Calu3 (cell line): ENCODE measurements around the gene TESK2. TPM values are rescaled to one million over a fixed set of nuclear protein-coding genes. Genes with fewer than 3 reads are reported as not detected.

Source experiments
- BruUV-seq: library from RNA; stranded (reverse); fragments of 400-500 nt; replicated peaks from 2 replicates; lab custom pipeline; 2021; lab: Mats Ljungman, UMichigan
- CTCF ChIA-PET: fragments of 300-600 bp; sonication (Branson Sonifier 250); formaldehyde crosslinking; loops from one replicate; lab custom pipeline; 2022; ENCODE audit warnings: antibody characterized with exemption; lab: Charles Lee
- DNase-seq: peaks from one replicate; pipeline ENCODE4 v3.0.0; 2022
- H3K27ac Mint-ChIP-seq: one replicate; pipeline ENCODE4 v1.8.0; 2022; ENCODE audit warnings: mixed read lengths; ENCODE audit not compliant: unreplicated experiment
- H3K27me3 Mint-ChIP-seq: one replicate; pipeline ENCODE4 v1.8.0; 2022; ENCODE audit warnings: mixed read lengths; ENCODE audit not compliant: unreplicated experiment
- H3K36me3 Mint-ChIP-seq: one replicate; pipeline ENCODE4 v1.8.0; 2022; ENCODE audit warnings: mild to moderate bottlenecking, moderate library complexity, mixed read lengths; ENCODE audit not compliant: insufficient read depth, unreplicated experiment
- H3K4me1 Mint-ChIP-seq: one replicate; pipeline ENCODE4 v1.8.0; 2022; ENCODE audit warnings: mild to moderate bottlenecking, low read depth, mixed read lengths; ENCODE audit not compliant: unreplicated experiment
- H3K4me3 Mint-ChIP-seq: one replicate; pipeline ENCODE4 v1.8.0; 2022; ENCODE audit warnings: mild to moderate bottlenecking, low read depth, moderate library complexity, mixed read lengths; ENCODE audit not compliant: unreplicated experiment
- H3K9me3 Mint-ChIP-seq: one replicate; pipeline ENCODE4 v1.8.0; 2022; ENCODE audit warnings: low read depth, mixed read lengths; ENCODE audit not compliant: unreplicated experiment
- CTCF ChIP-seq: fragments of 200-600 bp; IDR thresholded peaks from one replicate; pipeline ENCODE4 v1.8.0; 2022; ENCODE audit warnings: antibody characterized with exemption; ENCODE audit not compliant: unreplicated experiment
- intact Hi-C: fragments of 100-400 bp; cut with micrococcal nuclease; formaldehyde crosslinking; loops from one replicate; pipeline ENCODE4 v1.10.0; 2022; ENCODE audit not compliant: unreplicated experiment
- total RNA-seq: library from RNA; stranded (reverse); gene quantifications from 2 replicates; pipeline ENCODE4 v1.2.3, GENCODE V29; 2022

TESK2 gene
- total RNA-seq, 1 experiment from 2014 or later: 2.3 TPM

- no peaks in the 10 kb centered on the region for H3K27me3 Mint-ChIP-seq
- no peak overlapping the region for H3K27ac Mint-ChIP-seq
- no peak for TF ChIP-seq CTCF
- DNase-seq: no peak
- CTCF ChIA-PET: no interaction called here
- H3K9me3 Mint-ChIP-seq: no peaks in the 10 kb centered on the region
- no peaks in the 10 kb centered on the region for H3K4me1 Mint-ChIP-seq
- no peak overlapping the region for H3K4me3 Mint-ChIP-seq
- no TSS peak for BruUV-seq
- no peaks in the 10 kb centered on the region for H3K36me3 Mint-ChIP-seq
- intact Hi-C loops: no loop called here
These were observed 83.2 kb downstream of the TESK2 start for GRCh38 chr1:45407629-45408287.

- Mint-ChIP-seq H3K36me3 (no peaks in the 10 kb centered on the region), H3K4me3 (no peak overlapping the region), H3K9me3 (no peaks in the 10 kb centered on the region), H3K27ac (no peak overlapping the region), H3K27me3 (no peaks in the 10 kb centered on the region), H3K4me1 (no peaks in the 10 kb centered on the region)
- DNase-seq: no peak
- intact Hi-C loops: no loop called here
- CTCF ChIA-PET: no interaction called here
- TF ChIP-seq CTCF: no peak
- BruUV-seq: no TSS peak
These were observed 85.3 kb downstream of the TESK2 start for GRCh38 chr1:45405636-45406035.

GRCh38 chr1:45403718-45404117 lies 87.2 kb downstream of the TESK2 start:
- intact Hi-C loops: no loop called here
- no peaks in the 10 kb centered on the region for H3K27me3 Mint-ChIP-seq
- TF ChIP-seq CTCF: no peak
- CTCF ChIA-PET: interaction anchor here (0.5 to 1.5 kb wide), 4 partner anchors 13 to 96 kb away, joined by 3 to 4 read pairs (median 3); partner anchors contain the start of genes CCDC163 and MMACHC
- no peaks in the 10 kb centered on the region for H3K36me3 Mint-ChIP-seq
- H3K27ac Mint-ChIP-seq: no peak overlapping the region
- no TSS peak for BruUV-seq
- H3K4me3 Mint-ChIP-seq: no peak overlapping the region
- H3K4me1 Mint-ChIP-seq: no peaks in the 10 kb centered on the region
- H3K9me3 Mint-ChIP-seq: no peaks in the 10 kb centered on the region
- DNase-seq: no peak

GRCh38 chr1:45403298-45403697 lies 87.7 kb downstream of the TESK2 start:
- DNase-seq: no peak
- H3K27ac Mint-ChIP-seq: no peak overlapping the region
- intact Hi-C loops: no loop called here
- TF ChIP-seq CTCF: no peak
- H3K27me3 Mint-ChIP-seq: no peaks in the 10 kb centered on the region
- no peak overlapping the region for H3K4me3 Mint-ChIP-seq
- BruUV-seq: no TSS peak
- CTCF ChIA-PET: interaction anchor here (0.5 to 1.5 kb wide), 5 partner anchors 13 to 97 kb away, joined by 3 to 5 read pairs (median 3); partner anchors contain the start of genes CCDC163 and MMACHC
- H3K4me1 Mint-ChIP-seq: no peaks in the 10 kb centered on the region
- H3K36me3 Mint-ChIP-seq: no peaks in the 10 kb centered on the region
- no peaks in the 10 kb centered on the region for H3K9me3 Mint-ChIP-seq
